Measurements from ENCODE around the gene PIEZO1.
"Not testable (repeated sequence)": the region's sequence is repeated elsewhere in the genome, so short reads cannot be mapped to it uniquely, and the experiment has no call there.

Gene PIEZO1

GRCh38 chr16:88785106-88785924 lies at the start of gene PIEZO1:
Gene PIEZO1, minus strand, starts transcription at chr16:88785220. Its CDS starts 256 bp downstream, at chr16:88784964.
- Histone ChIP-seq H3K4me3 (ENCODE audit: low read length) (peak within 1 kb of the TSS; percentile 22), H3K27me3 (ENCODE audit: control insufficient read depth, insufficient read depth, low read length) (no peaks in the 10 kb centered on the region), H3K9me3 (ENCODE audit: control insufficient read depth, low read length) (no peaks in the 10 kb centered on the region), H3K9ac (ENCODE audit: low read length) (peak within 1 kb of the TSS; percentile 64), H3K36me3 (ENCODE audit: control insufficient read depth, insufficient read depth, low read length) (no peaks in the 10 kb centered on the region), H3K4me1 (ENCODE audit: control insufficient read depth, insufficient read depth, low read length) (peaks cover 27% of the 10 kb centered on the region)

- Histone ChIP-seq H3K36me3 (ENCODE audit: control insufficient read depth, insufficient read depth, low read length) (no peaks in the 10 kb centered on the region), H3K9ac (ENCODE audit: low read length) (no peak overlapping the region), H3K4me1 (ENCODE audit: control insufficient read depth, insufficient read depth, low read length) (no peaks in the 10 kb centered on the region), H3K27me3 (ENCODE audit: control insufficient read depth, insufficient read depth, low read length) (no peaks in the 10 kb centered on the region), H3K4me3 (ENCODE audit: low read length) (no peak overlapping the region), H3K9me3 (ENCODE audit: control insufficient read depth, low read length) (no peaks in the 10 kb centered on the region)
Observed at GRCh38 chr16:88834670-88835069, 49.6 kb upstream of the PIEZO1 start.

- no peaks in the 10 kb centered on the region for H3K4me1 ChIP-seq (ENCODE audit: control insufficient read depth, insufficient read depth, low read length)
- H3K9me3 ChIP-seq (ENCODE audit: control insufficient read depth, low read length): no peaks in the 10 kb centered on the region
- no peaks in the 10 kb centered on the region for H3K36me3 ChIP-seq (ENCODE audit: control insufficient read depth, insufficient read depth, low read length)
- no peaks in the 10 kb centered on the region for H3K27me3 ChIP-seq (ENCODE audit: control insufficient read depth, insufficient read depth, low read length)
- H3K9ac ChIP-seq (ENCODE audit: low read length): no peak overlapping the region
- H3K4me3 ChIP-seq (ENCODE audit: low read length): no peak overlapping the region
Observed at GRCh38 chr16:88833086-88833485, 48.1 kb upstream of the PIEZO1 start.

- H3K9me3 ChIP-seq (ENCODE audit: control insufficient read depth, low read length): no peaks in the 10 kb centered on the region
- H3K9ac ChIP-seq (ENCODE audit: low read length): no peak overlapping the region
- H3K27me3 ChIP-seq (ENCODE audit: control insufficient read depth, insufficient read depth, low read length): no peaks in the 10 kb centered on the region
- no peak overlapping the region for H3K4me3 ChIP-seq (ENCODE audit: low read length)
- no peaks in the 10 kb centered on the region for H3K36me3 ChIP-seq (ENCODE audit: control insufficient read depth, insufficient read depth, low read length)
- no peaks in the 10 kb centered on the region for H3K4me1 ChIP-seq (ENCODE audit: control insufficient read depth, insufficient read depth, low read length)
Observed at GRCh38 chr16:88831838-88832237, 46.8 kb upstream of the PIEZO1 start.

GRCh38 chr16:88830783-88831182 lies 45.8 kb upstream of the PIEZO1 start:
- no peaks in the 10 kb centered on the region for H3K27me3 ChIP-seq (ENCODE audit: control insufficient read depth, insufficient read depth, low read length)
- H3K9me3 ChIP-seq (ENCODE audit: control insufficient read depth, low read length): no peaks in the 10 kb centered on the region
- H3K36me3 ChIP-seq (ENCODE audit: control insufficient read depth, insufficient read depth, low read length): no peaks in the 10 kb centered on the region
- H3K9ac ChIP-seq (ENCODE audit: low read length): no peak overlapping the region
- H3K4me3 ChIP-seq (ENCODE audit: low read length): no peak overlapping the region
- H3K4me1 ChIP-seq (ENCODE audit: control insufficient read depth, insufficient read depth, low read length): peaks cover 8% of the 10 kb centered on the region

- H3K36me3 ChIP-seq (ENCODE audit: control insufficient read depth, insufficient read depth, low read length): no peaks in the 10 kb centered on the region
- no peak overlapping the region for H3K9ac ChIP-seq (ENCODE audit: low read length)
- H3K4me1 ChIP-seq (ENCODE audit: control insufficient read depth, insufficient read depth, low read length): peaks cover 10% of the 10 kb centered on the region
- no peaks in the 10 kb centered on the region for H3K9me3 ChIP-seq (ENCODE audit: control insufficient read depth, low read length)
- H3K4me3 ChIP-seq (ENCODE audit: low read length): no peak overlapping the region
- H3K27me3 ChIP-seq (ENCODE audit: control insufficient read depth, insufficient read depth, low read length): no peaks in the 10 kb centered on the region
Observed at GRCh38 chr16:88830258-88830657, 45.2 kb upstream of the PIEZO1 start.

GRCh38 chr16:88828711-88829110 lies 43.7 kb upstream of the PIEZO1 start:
- Histone ChIP-seq H3K4me1 (ENCODE audit: control insufficient read depth, insufficient read depth, low read length) (peaks cover 10% of the 10 kb centered on the region), H3K4me3 (ENCODE audit: low read length) (no peak overlapping the region), H3K27me3 (ENCODE audit: control insufficient read depth, insufficient read depth, low read length) (no peaks in the 10 kb centered on the region), H3K9me3 (ENCODE audit: control insufficient read depth, low read length) (no peaks in the 10 kb centered on the region), H3K9ac (ENCODE audit: low read length) (no peak overlapping the region), H3K36me3 (ENCODE audit: control insufficient read depth, insufficient read depth, low read length) (no peaks in the 10 kb centered on the region)

GRCh38 chr16:88827727-88828126 lies 42.7 kb upstream of the PIEZO1 start:
- Histone ChIP-seq H3K27me3 (ENCODE audit: control insufficient read depth, insufficient read depth, low read length) (no peaks in the 10 kb centered on the region), H3K9ac (ENCODE audit: low read length) (no peak overlapping the region), H3K4me1 (ENCODE audit: control insufficient read depth, insufficient read depth, low read length) (peaks cover 10% of the 10 kb centered on the region), H3K9me3 (ENCODE audit: control insufficient read depth, low read length) (no peaks in the 10 kb centered on the region), H3K36me3 (ENCODE audit: control insufficient read depth, insufficient read depth, low read length) (no peaks in the 10 kb centered on the region), H3K4me3 (ENCODE audit: low read length) (no peak overlapping the region)

GRCh38 chr16:88826070-88826840 lies 41.2 kb upstream of the PIEZO1 start:
- Histone ChIP-seq H3K9me3 (ENCODE audit: control insufficient read depth, low read length) (no peaks in the 10 kb centered on the region), H3K4me3 (ENCODE audit: low read length) (no peak overlapping the region), H3K27me3 (ENCODE audit: control insufficient read depth, insufficient read depth, low read length) (no peaks in the 10 kb centered on the region), H3K4me1 (ENCODE audit: control insufficient read depth, insufficient read depth, low read length) (peaks cover 10% of the 10 kb centered on the region), H3K36me3 (ENCODE audit: control insufficient read depth, insufficient read depth, low read length) (no peaks in the 10 kb centered on the region), H3K9ac (ENCODE audit: low read length) (no peak overlapping the region)

GRCh38 chr16:88825146-88825545 lies 40.1 kb upstream of the PIEZO1 start:
- H3K9me3 ChIP-seq (ENCODE audit: control insufficient read depth, low read length): no peaks in the 10 kb centered on the region
- peaks cover 10% of the 10 kb centered on the region for H3K4me1 ChIP-seq (ENCODE audit: control insufficient read depth, insufficient read depth, low read length)
- no peaks in the 10 kb centered on the region for H3K36me3 ChIP-seq (ENCODE audit: control insufficient read depth, insufficient read depth, low read length)
- H3K27me3 ChIP-seq (ENCODE audit: control insufficient read depth, insufficient read depth, low read length): no peaks in the 10 kb centered on the region
- no peak overlapping the region for H3K9ac ChIP-seq (ENCODE audit: low read length)
- H3K4me3 ChIP-seq (ENCODE audit: low read length): no peak overlapping the region

GRCh38 chr16:88824256-88825077 lies 39.4 kb upstream of the PIEZO1 start:
- H3K27me3 ChIP-seq (ENCODE audit: control insufficient read depth, insufficient read depth, low read length): no peaks in the 10 kb centered on the region
- H3K9me3 ChIP-seq (ENCODE audit: control insufficient read depth, low read length): no peaks in the 10 kb centered on the region
- H3K9ac ChIP-seq (ENCODE audit: low read length): no peak overlapping the region
- H3K4me3 ChIP-seq (ENCODE audit: low read length): no peak overlapping the region
- H3K4me1 ChIP-seq (ENCODE audit: control insufficient read depth, insufficient read depth, low read length): peaks cover 10% of the 10 kb centered on the region
- no peaks in the 10 kb centered on the region for H3K36me3 ChIP-seq (ENCODE audit: control insufficient read depth, insufficient read depth, low read length)

- H3K4me1 ChIP-seq (ENCODE audit: control insufficient read depth, insufficient read depth, low read length): peaks cover 10% of the 10 kb centered on the region
- H3K9ac ChIP-seq (ENCODE audit: low read length); H3K9me3 ChIP-seq (ENCODE audit: control insufficient read depth, low read length); H3K4me3 ChIP-seq (ENCODE audit: low read length); H3K36me3 ChIP-seq (ENCODE audit: control insufficient read depth, insufficient read depth, low read length); H3K27me3 ChIP-seq (ENCODE audit: control insufficient read depth, insufficient read depth, low read length): not testable (repeated sequence)
Observed at GRCh38 chr16:88823646-88824045, 38.6 kb upstream of the PIEZO1 start.

All from mucosa of stomach (tissue), 1 donor.